HepG2 (cell line): ENCODE data around the gene ADPRHL1. TPM values are rescaled to one million over a fixed set of nuclear protein-coding genes. Genes with fewer than 3 reads are reported as not detected.
A peak's percentile ranks its signal among the peaks of the same experiment; 100 is the strongest.

Experiments
- ELF1 ChIP-seq: sonication (generic); formaldehyde crosslinking; IDR thresholded peaks from 2 replicates; pipeline ENCODE4 v1.4.0; 2020; ENCODE audit warnings: missing genetic modification reagents
- ELF3 ChIP-seq: IDR thresholded peaks from 2 replicates; pipeline ENCODE4 v1.6.1; 2016; ENCODE audit warnings: missing genetic modification reagents, missing compliant biosample characterization
- GABPB1 ChIP-seq: IDR thresholded peaks from 2 replicates; pipeline ENCODE4 v1.6.1; 2016; ENCODE audit warnings: mild to moderate bottlenecking, missing genetic modification reagents, moderate library complexity, missing compliant biosample characterization
- NFKB2 ChIP-seq: sonication (generic); formaldehyde crosslinking; IDR thresholded peaks from 2 replicates; pipeline ENCODE4 v1.4.0; 2020; ENCODE audit warnings: missing genetic modification reagents, borderline replicate concordance
- SAP130 ChIP-seq: IDR thresholded peaks from 2 replicates; pipeline ENCODE4 v1.6.1; 2016; ENCODE audit warnings: low read depth
- SPEN ChIP-seq: sonication (generic); formaldehyde crosslinking; IDR thresholded peaks from 2 replicates; pipeline ENCODE4 v1.5.1; 2020; ENCODE audit warnings: low read depth, mild to moderate bottlenecking, missing genetic modification reagents
- ZFX ChIP-seq: sonication (generic); formaldehyde crosslinking; IDR thresholded peaks from 2 replicates; pipeline ENCODE4 v1.4.0; 2020; ENCODE audit warnings: mild to moderate bottlenecking, low read depth, missing genetic modification reagents, moderate library complexity
- ZNF883 ChIP-seq: sonication (generic); formaldehyde crosslinking; IDR thresholded peaks from 2 replicates; pipeline ENCODE4 v1.5.1; 2020; ENCODE audit warnings: mild to moderate bottlenecking, missing genetic modification reagents; ENCODE audit errors: not compliant biosample characterization
- polyA plus RNA-seq, 8 experiments: library from polyadenylated mRNA; depleted of rRNA in 3 of 8; stranded (reverse) in 7 of 8; unstranded in 1 of 8; fragments of >200 nt; fragmentation: Illumina TruSeq in 4 of 8; extraction: Trizol in 4 of 8; gene quantifications; 2 replicates each; pipeline versions ENCODE4 v1.2.1 to v1.2.3, GENCODE V29; 2011 to 2016; ENCODE audit warnings: low read depth in 4 of 8, missing spikeins in 1 of 8, mixed read lengths in 1 of 8; ENCODE audit not compliant: insufficient read depth in 1 of 8
- total RNA-seq, 5 experiments: library from RNA; depleted of rRNA; stranded (reverse); fragments of >200 nt; fragmentation: Illumina TruSeq; extraction: Trizol; gene quantifications; 2 replicates each; pipeline ENCODE4 v1.2.3, GENCODE V29; 2016; ENCODE audit warnings: low read depth in 1 of 5
- TF ChIP-seq, protein P1 (sequence below): sonication (generic); formaldehyde crosslinking; IDR thresholded peaks from 2 replicates; pipeline ENCODE4 v1.5.1; 2020; ENCODE audit warnings: mild to moderate bottlenecking, missing genetic modification reagents, moderate library complexity
- TF ChIP-seq, protein P2 (sequence below), 2 experiments: sonication (generic) in 1 of 2; formaldehyde crosslinking in 1 of 2; IDR thresholded peaks; 2 replicates each; pipeline versions ENCODE4 v1.6.1 to v1.9.0; 2014 to 2022; ENCODE audit warnings: antibody characterized with exemption in 1 of 2, borderline replicate concordance in 1 of 2, inconsistent platforms in 1 of 2, low read depth in 1 of 2, missing genetic modification reagents in 1 of 2
- TF ChIP-seq, protein P3 (sequence below): sonication (generic); formaldehyde crosslinking; conservative IDR thresholded peaks from 2 replicates; pipeline ENCODE4 v1.4.0; 2020; ENCODE audit warnings: mild to moderate bottlenecking, missing genetic modification reagents, moderate library complexity

Gene ADPRHL1
- total and polyA plus RNA-seq, 2 of the 13 experiments (the other 11 are each of a cell fraction or from before 2014, with no cell fraction given) = 0.34 to 0.40 TPM

DNA sequence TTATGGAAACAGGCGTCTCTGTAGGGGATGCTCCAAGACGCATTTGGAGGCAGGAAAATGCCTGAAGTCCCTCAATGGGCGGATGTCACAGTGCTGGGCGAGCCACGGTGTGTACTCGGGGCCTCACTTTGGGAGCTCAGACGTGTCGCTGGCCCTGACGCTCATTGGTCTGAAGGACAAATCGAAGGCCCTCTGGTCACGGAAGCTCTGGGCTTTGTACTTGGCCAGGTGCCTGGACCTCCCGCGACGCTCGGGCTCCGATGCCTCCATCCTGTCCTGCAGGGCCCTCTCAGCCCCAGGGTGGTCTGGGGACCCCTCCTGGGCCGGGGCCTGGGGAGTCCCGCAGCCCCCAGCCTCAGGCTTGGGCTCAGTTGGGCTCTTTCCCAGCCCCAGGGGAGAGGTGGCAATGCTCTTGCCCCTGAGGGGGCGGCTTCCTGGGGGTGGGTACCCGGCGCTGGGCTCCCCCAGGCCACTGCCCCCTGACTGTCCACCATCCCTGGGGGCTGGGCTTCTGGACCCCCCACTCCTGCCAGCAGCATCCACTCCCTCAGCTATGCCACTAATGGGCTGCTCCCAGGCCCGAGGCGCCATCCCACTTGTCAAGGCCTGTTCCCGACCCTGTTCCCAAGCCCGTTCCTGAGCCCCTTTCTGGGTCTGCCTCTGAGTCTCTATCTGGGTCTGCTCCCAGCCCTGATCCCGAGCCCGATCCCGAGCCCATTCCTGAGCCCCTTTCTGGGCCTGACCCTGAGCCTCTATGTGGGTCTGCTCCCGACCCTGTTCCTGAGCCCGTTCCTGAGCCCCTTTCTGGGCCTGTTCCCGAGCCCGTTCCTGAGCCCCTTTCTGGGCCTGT is 49.8 kb downstream of the ADPRHL1 start (continued):
- TF ChIP-seq, protein P1, sequence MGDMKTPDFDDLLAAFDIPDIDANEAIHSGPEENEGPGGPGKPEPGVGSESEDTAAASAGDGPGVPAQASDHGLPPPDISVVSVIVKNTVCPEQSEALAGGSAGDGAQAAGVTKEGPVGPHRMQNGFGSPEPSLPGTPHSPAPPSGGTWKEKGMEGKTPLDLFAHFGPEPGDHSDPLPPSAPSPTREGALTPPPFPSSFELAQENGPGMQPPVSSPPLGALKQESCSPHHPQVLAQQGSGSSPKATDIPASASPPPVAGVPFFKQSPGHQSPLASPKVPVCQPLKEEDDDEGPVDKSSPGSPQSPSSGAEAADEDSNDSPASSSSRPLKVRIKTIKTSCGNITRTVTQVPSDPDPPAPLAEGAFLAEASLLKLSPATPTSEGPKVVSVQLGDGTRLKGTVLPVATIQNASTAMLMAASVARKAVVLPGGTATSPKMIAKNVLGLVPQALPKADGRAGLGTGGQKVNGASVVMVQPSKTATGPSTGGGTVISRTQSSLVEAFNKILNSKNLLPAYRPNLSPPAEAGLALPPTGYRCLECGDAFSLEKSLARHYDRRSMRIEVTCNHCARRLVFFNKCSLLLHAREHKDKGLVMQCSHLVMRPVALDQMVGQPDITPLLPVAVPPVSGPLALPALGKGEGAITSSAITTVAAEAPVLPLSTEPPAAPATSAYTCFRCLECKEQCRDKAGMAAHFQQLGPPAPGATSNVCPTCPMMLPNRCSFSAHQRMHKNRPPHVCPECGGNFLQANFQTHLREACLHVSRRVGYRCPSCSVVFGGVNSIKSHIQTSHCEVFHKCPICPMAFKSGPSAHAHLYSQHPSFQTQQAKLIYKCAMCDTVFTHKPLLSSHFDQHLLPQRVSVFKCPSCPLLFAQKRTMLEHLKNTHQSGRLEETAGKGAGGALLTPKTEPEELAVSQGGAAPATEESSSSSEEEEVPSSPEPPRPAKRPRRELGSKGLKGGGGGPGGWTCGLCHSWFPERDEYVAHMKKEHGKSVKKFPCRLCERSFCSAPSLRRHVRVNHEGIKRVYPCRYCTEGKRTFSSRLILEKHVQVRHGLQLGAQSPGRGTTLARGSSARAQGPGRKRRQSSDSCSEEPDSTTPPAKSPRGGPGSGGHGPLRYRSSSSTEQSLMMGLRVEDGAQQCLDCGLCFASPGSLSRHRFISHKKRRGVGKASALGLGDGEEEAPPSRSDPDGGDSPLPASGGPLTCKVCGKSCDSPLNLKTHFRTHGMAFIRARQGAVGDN = peak; percentile 89
- peak; percentile 26; the same call in 1 of the 2 replicates for TF ChIP-seq ELF1
- TF ChIP-seq SAP130 = 0 out of 2 replicates have a peak, but pooled peaks have one; percentile 23
- peak; percentile 38; the same call in 1 of the 2 replicates for TF ChIP-seq GABPB1 (CRISPR knock-in tag)
- TF ChIP-seq ZFX (CRISPR knock-in tag) = peak; percentile 63; the same call in 1 of the 2 replicates
- peak; percentile 42; the same call in 1 of the 2 replicates for TF ChIP-seq ELF3 (CRISPR knock-in tag)
- TF ChIP-seq, protein P2, sequence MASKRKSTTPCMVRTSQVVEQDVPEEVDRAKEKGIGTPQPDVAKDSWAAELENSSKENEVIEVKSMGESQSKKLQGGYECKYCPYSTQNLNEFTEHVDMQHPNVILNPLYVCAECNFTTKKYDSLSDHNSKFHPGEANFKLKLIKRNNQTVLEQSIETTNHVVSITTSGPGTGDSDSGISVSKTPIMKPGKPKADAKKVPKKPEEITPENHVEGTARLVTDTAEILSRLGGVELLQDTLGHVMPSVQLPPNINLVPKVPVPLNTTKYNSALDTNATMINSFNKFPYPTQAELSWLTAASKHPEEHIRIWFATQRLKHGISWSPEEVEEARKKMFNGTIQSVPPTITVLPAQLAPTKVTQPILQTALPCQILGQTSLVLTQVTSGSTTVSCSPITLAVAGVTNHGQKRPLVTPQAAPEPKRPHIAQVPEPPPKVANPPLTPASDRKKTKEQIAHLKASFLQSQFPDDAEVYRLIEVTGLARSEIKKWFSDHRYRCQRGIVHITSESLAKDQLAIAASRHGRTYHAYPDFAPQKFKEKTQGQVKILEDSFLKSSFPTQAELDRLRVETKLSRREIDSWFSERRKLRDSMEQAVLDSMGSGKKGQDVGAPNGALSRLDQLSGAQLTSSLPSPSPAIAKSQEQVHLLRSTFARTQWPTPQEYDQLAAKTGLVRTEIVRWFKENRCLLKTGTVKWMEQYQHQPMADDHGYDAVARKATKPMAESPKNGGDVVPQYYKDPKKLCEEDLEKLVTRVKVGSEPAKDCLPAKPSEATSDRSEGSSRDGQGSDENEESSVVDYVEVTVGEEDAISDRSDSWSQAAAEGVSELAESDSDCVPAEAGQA (IDR thresholded peaks at IDR 0.05; ENCODE audit: low read depth) = no peak
- TF ChIP-seq, protein P2 (CRISPR knock-in tag; IDR thresholded peaks at IDR 0.05; ENCODE audit: borderline replicate concordance) = no peak
- peak; percentile 56 for TF ChIP-seq ZNF883 (CRISPR knock-in tag)
- TF ChIP-seq NFKB2 (CRISPR knock-in tag) = peak; percentile 27; the same call in 1 of the 2 replicates
- TF ChIP-seq SPEN (CRISPR knock-in tag) = no peak
- TF ChIP-seq, protein P3, sequence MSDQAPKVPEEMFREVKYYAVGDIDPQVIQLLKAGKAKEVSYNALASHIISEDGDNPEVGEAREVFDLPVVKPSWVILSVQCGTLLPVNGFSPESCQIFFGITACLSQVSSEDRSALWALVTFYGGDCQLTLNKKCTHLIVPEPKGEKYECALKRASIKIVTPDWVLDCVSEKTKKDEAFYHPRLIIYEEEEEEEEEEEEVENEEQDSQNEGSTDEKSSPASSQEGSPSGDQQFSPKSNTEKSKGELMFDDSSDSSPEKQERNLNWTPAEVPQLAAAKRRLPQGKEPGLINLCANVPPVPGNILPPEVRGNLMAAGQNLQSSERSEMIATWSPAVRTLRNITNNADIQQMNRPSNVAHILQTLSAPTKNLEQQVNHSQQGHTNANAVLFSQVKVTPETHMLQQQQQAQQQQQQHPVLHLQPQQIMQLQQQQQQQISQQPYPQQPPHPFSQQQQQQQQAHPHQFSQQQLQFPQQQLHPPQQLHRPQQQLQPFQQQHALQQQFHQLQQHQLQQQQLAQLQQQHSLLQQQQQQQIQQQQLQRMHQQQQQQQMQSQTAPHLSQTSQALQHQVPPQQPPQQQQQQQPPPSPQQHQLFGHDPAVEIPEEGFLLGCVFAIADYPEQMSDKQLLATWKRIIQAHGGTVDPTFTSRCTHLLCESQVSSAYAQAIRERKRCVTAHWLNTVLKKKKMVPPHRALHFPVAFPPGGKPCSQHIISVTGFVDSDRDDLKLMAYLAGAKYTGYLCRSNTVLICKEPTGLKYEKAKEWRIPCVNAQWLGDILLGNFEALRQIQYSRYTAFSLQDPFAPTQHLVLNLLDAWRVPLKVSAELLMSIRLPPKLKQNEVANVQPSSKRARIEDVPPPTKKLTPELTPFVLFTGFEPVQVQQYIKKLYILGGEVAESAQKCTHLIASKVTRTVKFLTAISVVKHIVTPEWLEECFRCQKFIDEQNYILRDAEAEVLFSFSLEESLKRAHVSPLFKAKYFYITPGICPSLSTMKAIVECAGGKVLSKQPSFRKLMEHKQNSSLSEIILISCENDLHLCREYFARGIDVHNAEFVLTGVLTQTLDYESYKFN (CRISPR knock-in tag) = peak; percentile 43
